HL-60/S4 (cell line): ENCODE results near the gene KLHL36.

ENCODE experiments used
- in situ Hi-C: fragments of 300-500 bp; cut with MboI; formaldehyde crosslinking; loops from 2 replicates; pipeline ENCODE4 v1.14.3; 2022; ENCODE audit warnings: low sequenced_read_pairs

Gene KLHL36

GRCh38 chr16:84641643-84642358, 6.5 kb upstream of the KLHL36 start:
- in situ Hi-C loops = no loop called here

GRCh38 chr16:84643180-84643583, 5.1 kb upstream of the KLHL36 start:
- in situ Hi-C loops = no loop called here

- in situ Hi-C loops = no loop called here
Measured at GRCh38 chr16:84643674-84644073, 4.6 kb upstream of the KLHL36 start.

- in situ Hi-C loops = no loop called here
Measured at GRCh38 chr16:84648595-84649510, 542 bp downstream of the KLHL36 start.

GRCh38 chr16:84649511-84649861, 1.2 kb downstream of the KLHL36 start:
- in situ Hi-C loops = no loop called here

GRCh38 chr16:84650062-84650991, 2.0 kb downstream of the KLHL36 start:
- in situ Hi-C loops = no loop called here

- in situ Hi-C loops = no loop called here
Measured at GRCh38 chr16:84652566-84652965, 4.3 kb downstream of the KLHL36 start.

- in situ Hi-C loops = no loop called here
Measured at GRCh38 chr16:84654238-84654637, 5.9 kb downstream of the KLHL36 start.

GRCh38 chr16:84654998-84655397, 6.7 kb downstream of the KLHL36 start:
- in situ Hi-C loops = no loop called here

- in situ Hi-C loops = no loop called here
Measured at GRCh38 chr16:84656649-84657048, 8.3 kb downstream of the KLHL36 start.

- in situ Hi-C loops = no loop called here
Measured at GRCh38 chr16:84657229-84657837, 9.0 kb downstream of the KLHL36 start.

- in situ Hi-C loops = no loop called here
Measured at GRCh38 chr16:84658690-84659089, 10.4 kb downstream of the KLHL36 start.

- in situ Hi-C loops = no loop called here
Measured at GRCh38 chr16:84659656-84660300, 11.5 kb downstream of the KLHL36 start.

- in situ Hi-C loops = no loop called here
Measured at GRCh38 chr16:84660973-84661372, 12.7 kb downstream of the KLHL36 start.

- in situ Hi-C loops = no loop called here
Measured at GRCh38 chr16:84661418-84662060, 13.2 kb downstream of the KLHL36 start.

- in situ Hi-C loops = no loop called here
Measured at GRCh38 chr16:84662471-84662870, 14.2 kb downstream of the KLHL36 start.

- in situ Hi-C loops = no loop called here
Measured at GRCh38 chr16:84663433-84664101, 15.3 kb downstream of the KLHL36 start.

- in situ Hi-C loops = no loop called here
Measured at GRCh38 chr16:84665359-84665758, 17.0 kb downstream of the KLHL36 start.

- in situ Hi-C loops = no loop called here
Measured at GRCh38 chr16:84665843-84666242, 17.5 kb downstream of the KLHL36 start.
